GM19351 (cell line): ENCODE measurements around the gene ATP1B3.
"Not testable (repeated sequence)": the region's sequence is repeated elsewhere in the genome, so short reads cannot be mapped to it uniquely, and the experiment has no call there.

Experiments
- ATAC-seq: cut with Tn5 transposase; IDR thresholded peaks from one replicate; pipeline ENCODE4 v1.9.1; 2021; ENCODE audit warnings: mild to moderate bottlenecking, moderate library complexity; ENCODE audit not compliant: unreplicated experiment

Gene ATP1B3

GRCh38 chr3:141860086-141860669, 16.3 kb upstream of the ATP1B3 start:
- no peak for ATAC-seq

GRCh38 chr3:141860766-141861513, 15.5 kb upstream of the ATP1B3 start:
- no peak for ATAC-seq

- no peak for ATAC-seq
Observed at GRCh38 chr3:141862279-141862816, 14.1 kb upstream of the ATP1B3 start.

- ATAC-seq, result no peak
Observed at GRCh38 chr3:141863491-141863890, 13.0 kb upstream of the ATP1B3 start.

- no peak for ATAC-seq
Observed at GRCh38 chr3:141864281-141864970, 12.0 kb upstream of the ATP1B3 start.

- ATAC-seq, result no peak
Observed at GRCh38 chr3:141865101-141865500, 11.3 kb upstream of the ATP1B3 start.

GRCh38 chr3:141870091-141870687, 6.3 kb upstream of the ATP1B3 start:
- ATAC-seq, result no peak

GRCh38 chr3:141875374-141875892, 1.0 kb upstream of the ATP1B3 start:
- ATAC-seq, result peak; percentile 53

- ATAC-seq, result peak; percentile 44
Observed at GRCh38 chr3:141875893-141876380, 506 bp upstream of the ATP1B3 start.

- ATAC-seq, result peak; percentile 19
Observed at GRCh38 chr3:141876891-141877621, 613 bp downstream of the ATP1B3 start.

- ATAC-seq, result no peak
Observed at GRCh38 chr3:141877911-141878310, 1.5 kb downstream of the ATP1B3 start.

- ATAC-seq, result no peak
Observed at GRCh38 chr3:141878326-141878725, 1.9 kb downstream of the ATP1B3 start.

GRCh38 chr3:141878817-141879216, 2.4 kb downstream of the ATP1B3 start:
- no peak for ATAC-seq

GRCh38 chr3:141881702-141882101, 5.3 kb downstream of the ATP1B3 start:
- no peak for ATAC-seq

GRCh38 chr3:141887051-141887450, 10.6 kb downstream of the ATP1B3 start:
- no peak for ATAC-seq

- ATAC-seq, result not testable (repeated sequence)
Observed at GRCh38 chr3:141888548-141888947, 12.1 kb downstream of the ATP1B3 start.

- ATAC-seq, result no peak
Observed at GRCh38 chr3:141894524-141895176, 18.2 kb downstream of the ATP1B3 start.

- no peak for ATAC-seq
Observed at GRCh38 chr3:141895731-141896130, 19.3 kb downstream of the ATP1B3 start.

GRCh38 chr3:141898908-141899307, 22.5 kb downstream of the ATP1B3 start:
- no peak for ATAC-seq

GRCh38 chr3:141900343-141900742, 23.9 kb downstream of the ATP1B3 start:
- no peak for ATAC-seq
